ENCODE measurements around the gene TAB2. TPM values are rescaled to one million over a fixed set of nuclear protein-coding genes. Genes with fewer than 3 reads are reported as not detected.

Gene TAB2
- total and polyA plus RNA-seq, 2 donors (not counting 1 experiment from before 2014, with no cell fraction given) = 31.6 to 88.5 TPM

DNA sequence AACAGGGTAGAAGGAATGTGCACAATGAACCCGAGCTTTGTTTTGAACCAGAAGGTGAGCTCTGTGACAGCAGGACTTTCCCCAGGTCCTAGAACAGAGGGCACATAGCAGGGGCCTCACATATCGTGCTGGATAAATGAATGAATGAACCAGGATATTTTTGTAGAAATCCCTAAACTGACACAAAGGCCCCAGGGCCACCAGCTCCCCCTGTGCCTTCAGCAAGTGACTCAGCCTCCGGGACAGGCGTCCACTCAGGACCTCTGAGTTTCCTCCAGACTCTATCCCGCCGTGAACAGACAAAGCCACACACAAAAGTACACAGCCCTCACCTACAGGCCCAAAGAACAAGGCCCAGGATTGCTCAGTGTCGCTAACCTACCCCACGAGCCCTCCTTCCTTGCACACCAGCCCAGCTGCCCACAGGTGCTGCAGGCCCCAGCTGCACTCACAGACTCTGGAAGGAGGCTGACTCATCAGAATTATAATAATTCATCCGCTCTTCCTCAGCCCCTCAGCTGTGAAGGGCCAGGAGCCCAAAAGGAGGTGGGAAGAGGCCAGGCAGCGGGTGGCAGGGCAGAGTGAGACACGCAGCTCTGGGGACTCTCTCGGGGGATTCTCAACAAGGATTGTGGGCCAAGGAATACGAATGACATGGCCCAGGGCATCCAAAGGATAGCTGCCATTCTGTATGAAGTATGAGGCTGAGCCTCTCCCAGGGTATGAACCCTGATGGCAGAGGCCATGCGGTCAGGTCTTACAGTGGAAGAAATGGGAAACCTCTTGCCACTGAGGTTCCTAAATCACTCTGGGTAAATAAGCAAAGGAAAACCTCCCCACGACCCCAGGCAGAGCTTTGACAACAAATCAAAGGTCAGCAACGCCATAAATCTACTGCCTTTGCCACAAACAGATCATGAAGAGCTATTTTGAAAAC, 123.5 kb downstream of the TAB2 start:
- Mint-ChIP-seq H3K27me3 (no peaks in the 10 kb centered on the region), H3K4me3 (no peak overlapping the region), H3K4me1 (peaks cover 32% of the 10 kb centered on the region), H3K27ac (peak overlapping the region; percentile 27), H3K9me3 (ENCODE audit: insufficient read depth) (no peaks in the 10 kb centered on the region)
- H3K4me1 ChIP-seq (ENCODE audit: control insufficient read depth in 2 of 2, insufficient read depth in 2 of 2, low read length in 2 of 2) = peaks cover 4 to 6% of the 10 kb centered on the region in 2 donors
- H3K9ac ChIP-seq (ENCODE audit: low read length) = no peak overlapping the region
- no peaks in the 10 kb centered on the region for H3K36me3 ChIP-seq (replicated peaks in 1 of 2; ENCODE audit: control extremely low read depth in 1 of 2, control insufficient read depth in 1 of 2, extremely low read depth in 1 of 2, insufficient read depth in 2 of 2, low read length in 1 of 2)
- DNase-seq = no peak
- WGBS (ENCODE audit: insufficient coverage) = 86% methylated on average over 12 of the region's 16 CpGs
- H3K79me2 ChIP-seq (ENCODE audit: control insufficient read depth, insufficient read depth, low read length) = peaks cover 3% of the 10 kb centered on the region
- no peak overlapping the region for H2AFZ ChIP-seq (ENCODE audit: insufficient read depth, low read depth, low read length, poor library complexity, severe bottlenecking)
- CTCF ChIA-PET = interaction anchor here (0.7 to 2.5 kb wide), 4 partner anchors 9 to 415 kb away, joined by 3 to 16 read pairs (median 7); no protein-coding TSS in a partner anchor
- H3K27ac ChIP-seq (ENCODE audit: low read length in 2 of 2) = no peak overlapping the region
- H3K27me3 ChIP-seq (replicated peaks in 1 of 4; ENCODE audit: control extremely low read depth in 1 of 4, control insufficient read depth in 3 of 4, insufficient read depth in 4 of 4, low read length in 3 of 4) = no peaks in the 10 kb centered on the region
- POLR2A ChIA-PET = interaction anchor here (0.6 kb wide), 2 partner anchors 32 to 169 kb away, joined by 3 read pairs; no protein-coding TSS in a partner anchor
- no peak overlapping the region for H3K4me2 ChIP-seq (replicated peaks; ENCODE audit: low read depth, low read length, poor library complexity, severe bottlenecking)
- intact Hi-C loops (cut with micrococcal nuclease) = no loop called here
- no peak overlapping the region for H3K4me3 ChIP-seq (ENCODE audit: control extremely low read depth in 1 of 5, extremely low read depth in 1 of 5, insufficient read depth in 1 of 5, low read depth in 2 of 5, low read length in 4 of 5)
- no peak for TF ChIP-seq EZH2 (IDR thresholded peaks at IDR 0.05; ENCODE audit: borderline replicate concordance, insufficient read depth, low read depth, low read length, poor library complexity, severe bottlenecking)
- TF ChIP-seq, protein P1, sequence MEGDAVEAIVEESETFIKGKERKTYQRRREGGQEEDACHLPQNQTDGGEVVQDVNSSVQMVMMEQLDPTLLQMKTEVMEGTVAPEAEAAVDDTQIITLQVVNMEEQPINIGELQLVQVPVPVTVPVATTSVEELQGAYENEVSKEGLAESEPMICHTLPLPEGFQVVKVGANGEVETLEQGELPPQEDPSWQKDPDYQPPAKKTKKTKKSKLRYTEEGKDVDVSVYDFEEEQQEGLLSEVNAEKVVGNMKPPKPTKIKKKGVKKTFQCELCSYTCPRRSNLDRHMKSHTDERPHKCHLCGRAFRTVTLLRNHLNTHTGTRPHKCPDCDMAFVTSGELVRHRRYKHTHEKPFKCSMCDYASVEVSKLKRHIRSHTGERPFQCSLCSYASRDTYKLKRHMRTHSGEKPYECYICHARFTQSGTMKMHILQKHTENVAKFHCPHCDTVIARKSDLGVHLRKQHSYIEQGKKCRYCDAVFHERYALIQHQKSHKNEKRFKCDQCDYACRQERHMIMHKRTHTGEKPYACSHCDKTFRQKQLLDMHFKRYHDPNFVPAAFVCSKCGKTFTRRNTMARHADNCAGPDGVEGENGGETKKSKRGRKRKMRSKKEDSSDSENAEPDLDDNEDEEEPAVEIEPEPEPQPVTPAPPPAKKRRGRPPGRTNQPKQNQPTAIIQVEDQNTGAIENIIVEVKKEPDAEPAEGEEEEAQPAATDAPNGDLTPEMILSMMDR (IDR thresholded peaks at IDR 0.05) = no peak
- no peak for ATAC-seq (ENCODE audit: low read depth)
- H3K9me3 ChIP-seq (ENCODE audit: control extremely low read depth in 1 of 3, control insufficient read depth in 2 of 3, insufficient read depth in 1 of 3, low read length in 2 of 3) = peaks cover 0 to 5% (median 0%) of the 10 kb centered on the region in 3 donors
- H4K20me1 ChIP-seq (ENCODE audit: control insufficient read depth, insufficient read depth, low read length, poor library complexity, severe bottlenecking) = no peaks in the 10 kb centered on the region

DNA sequence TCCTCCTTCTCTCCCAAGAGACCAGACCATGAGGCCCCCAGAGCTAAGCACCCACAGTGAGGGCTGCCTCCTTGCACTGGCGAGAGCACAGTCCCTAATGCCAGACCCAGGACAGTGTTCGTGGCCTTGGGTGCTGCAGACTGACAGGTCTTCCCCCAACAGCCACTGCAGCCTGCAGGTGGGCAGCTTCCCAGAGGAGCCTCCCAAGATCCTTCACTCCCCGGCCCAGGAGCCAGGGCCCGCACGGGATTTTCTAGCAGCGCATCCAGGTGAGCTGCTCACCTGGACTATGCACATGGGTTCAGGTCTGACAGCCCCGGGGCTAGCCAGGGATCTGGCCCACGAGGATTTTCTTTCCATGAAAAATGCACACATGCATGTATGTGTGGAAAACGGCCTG, 124.2 kb downstream of the TAB2 start:
- Mint-ChIP-seq H3K4me3 (no peak overlapping the region), H3K9me3 (ENCODE audit: insufficient read depth) (no peaks in the 10 kb centered on the region), H3K27me3 (no peaks in the 10 kb centered on the region), H3K27ac (no peak overlapping the region), H3K4me1 (peaks cover 32% of the 10 kb centered on the region)
- WGBS (ENCODE audit: insufficient coverage) = 91% methylated on average over 7 of the region's 9 CpGs
- POLR2A ChIA-PET = interaction anchor here (0.6 kb wide), 1 partner anchor 32 kb away, joined by 3 read pairs; no protein-coding TSS in a partner anchor
- intact Hi-C loops (cut with micrococcal nuclease) = no loop called here
- Histone ChIP-seq H3K27me3 (replicated peaks in 1 of 4; ENCODE audit: control extremely low read depth in 1 of 4, control insufficient read depth in 3 of 4, insufficient read depth in 4 of 4, low read length in 3 of 4) (no peaks in the 10 kb centered on the region), H2AFZ (ENCODE audit: insufficient read depth, low read depth, low read length, poor library complexity, severe bottlenecking) (no peak overlapping the region), H3K9ac (ENCODE audit: low read length) (no peak overlapping the region), H3K36me3 (replicated peaks in 1 of 2; ENCODE audit: control extremely low read depth in 1 of 2, control insufficient read depth in 1 of 2, extremely low read depth in 1 of 2, insufficient read depth in 2 of 2, low read length in 1 of 2) (no peaks in the 10 kb centered on the region), H3K27ac (ENCODE audit: low read length in 2 of 2) (no peak overlapping the region), H3K4me2 (replicated peaks; ENCODE audit: low read depth, low read length, poor library complexity, severe bottlenecking) (no peak overlapping the region), H4K20me1 (ENCODE audit: control insufficient read depth, insufficient read depth, low read length, poor library complexity, severe bottlenecking) (no peaks in the 10 kb centered on the region), H3K9me3 (ENCODE audit: control extremely low read depth in 1 of 3, control insufficient read depth in 2 of 3, insufficient read depth in 1 of 3, low read length in 2 of 3) (peaks cover 0 to 5% (median 0%) of the 10 kb centered on the region in 3 donors), H3K4me1 (ENCODE audit: control insufficient read depth in 2 of 2, insufficient read depth in 2 of 2, low read length in 2 of 2) (peaks cover 4 to 6% of the 10 kb centered on the region in 2 donors), H3K4me3 (ENCODE audit: control extremely low read depth in 1 of 5, extremely low read depth in 1 of 5, insufficient read depth in 1 of 5, low read depth in 2 of 5, low read length in 4 of 5) (no peak overlapping the region), H3K79me2 (ENCODE audit: control insufficient read depth, insufficient read depth, low read length) (peaks cover 3% of the 10 kb centered on the region)
- DNase-seq = no peak
- CTCF ChIA-PET = interaction anchor here (0.8 to 2.5 kb wide), 3 partner anchors 10 to 75 kb away, joined by 4 to 16 read pairs (median 10); no protein-coding TSS in a partner anchor
- TF ChIP-seq EZH2 (IDR thresholded peaks at IDR 0.05; ENCODE audit: borderline replicate concordance, insufficient read depth, low read depth, low read length, poor library complexity, severe bottlenecking) = no peak
- TF ChIP-seq, protein P1 (IDR thresholded peaks at IDR 0.05) = no peak
- ATAC-seq (ENCODE audit: low read depth) = no peak
